ENCODE measurements around the gene SMARCB1. TPM values are rescaled to one million over a fixed set of nuclear protein-coding genes. Genes with fewer than 3 reads are reported as not detected.

Gene SMARCB1
- total RNA-seq, 1 experiment from 2014 or later, result 115 TPM

GRCh38 chr22:23834406-23834792, 47.6 kb downstream of the SMARCB1 start:
- Mint-ChIP-seq H3K4me1 (ENCODE audit: insufficient read depth, unreplicated experiment) (peaks cover 5% of the 10 kb centered on the region), H3K4me3 (ENCODE audit: unreplicated experiment) (no peak overlapping the region), H3K27ac (ENCODE audit: low read depth, unreplicated experiment) (no peak overlapping the region), H3K9me3 (ENCODE audit: unreplicated experiment) (no peaks in the 10 kb centered on the region), H3K36me3 (ENCODE audit: insufficient read depth, unreplicated experiment) (peaks cover 52% of the 10 kb centered on the region), H3K27me3 (ENCODE audit: insufficient read depth, unreplicated experiment) (no peaks in the 10 kb centered on the region)
- ChIA-PET POLR2A (interaction anchor here (0.6 to 1.4 kb wide), 3 partner anchors 11 to 22 kb away, joined by 3 read pairs; no protein-coding TSS in a partner anchor), CTCF (interaction anchor here (0.6 to 0.7 kb wide), 2 partner anchors 15 to 65 kb away, joined by 3 to 4 read pairs; no protein-coding TSS in a partner anchor)
- BruUV-seq (replicated peaks), result no TSS peak
- DNase-seq (ENCODE audit: unreplicated experiment), result no peak
- TF ChIP-seq CTCF (IDR thresholded peaks at IDR 0.05; ENCODE audit: unreplicated experiment), result no peak
- intact Hi-C loops (cut with micrococcal nuclease), result no loop called here

DNA sequence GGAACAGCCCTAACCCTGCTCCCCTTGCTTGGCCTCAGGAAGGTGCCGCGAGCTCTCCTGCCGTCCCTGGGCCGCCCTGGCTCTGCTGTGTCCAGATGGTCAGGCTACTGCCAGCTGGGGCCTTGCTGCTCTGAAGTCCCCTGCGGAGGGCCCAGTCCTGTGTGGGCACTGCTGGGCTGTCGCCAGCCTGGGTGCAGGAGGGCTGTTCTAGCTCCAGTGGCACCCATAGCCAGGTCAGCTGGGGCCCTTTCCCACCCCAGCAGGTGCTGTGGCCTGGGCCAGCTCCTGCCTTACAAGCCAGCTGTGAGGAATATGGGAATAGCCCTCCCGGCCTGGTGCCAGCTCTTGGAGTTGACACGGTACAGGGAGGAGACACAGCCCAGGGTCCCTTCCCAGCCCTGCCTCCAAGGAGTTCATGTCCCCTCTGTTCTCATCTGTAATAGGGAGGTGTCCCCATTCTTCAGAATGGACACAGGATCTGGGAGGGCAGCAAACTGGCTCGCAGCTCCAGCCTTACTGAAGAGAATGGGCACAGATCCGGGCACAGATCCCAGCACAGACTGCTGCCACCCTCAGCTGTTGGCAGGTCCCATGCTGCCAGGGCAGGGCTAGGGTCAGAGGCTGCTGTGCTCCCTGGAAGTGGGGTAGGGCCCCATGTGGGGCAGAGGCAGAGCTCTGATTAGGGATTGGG, 48.2 kb downstream of the SMARCB1 start:
- no peaks in the 10 kb centered on the region for H3K9me3 Mint-ChIP-seq (ENCODE audit: unreplicated experiment)
- peaks cover 47% of the 10 kb centered on the region for H3K36me3 Mint-ChIP-seq (ENCODE audit: insufficient read depth, unreplicated experiment)
- peaks cover 5% of the 10 kb centered on the region for H3K4me1 Mint-ChIP-seq (ENCODE audit: insufficient read depth, unreplicated experiment)
- no peaks in the 10 kb centered on the region for H3K27me3 Mint-ChIP-seq (ENCODE audit: insufficient read depth, unreplicated experiment)
- no peak for DNase-seq (ENCODE audit: unreplicated experiment)
- no peak overlapping the region for H3K27ac Mint-ChIP-seq (ENCODE audit: low read depth, unreplicated experiment)
- ChIA-PET CTCF (interaction anchor here (0.6 to 0.7 kb wide), 3 partner anchors 14 to 239 kb away, joined by 3 to 4 read pairs (median 3); no protein-coding TSS in a partner anchor), POLR2A (interaction anchor here (0.5 to 1.4 kb wide), 5 partner anchors 10 to 59 kb away, joined by 3 read pairs; no protein-coding TSS in a partner anchor)
- no peak for TF ChIP-seq CTCF (IDR thresholded peaks at IDR 0.05; ENCODE audit: unreplicated experiment)
- H3K4me3 Mint-ChIP-seq (ENCODE audit: unreplicated experiment), result no peak overlapping the region
- intact Hi-C loops (cut with micrococcal nuclease), result no loop called here
- no TSS peak for BruUV-seq (replicated peaks)

GRCh38 chr22:23835484-23836144, 48.8 kb downstream of the SMARCB1 start:
- POLR2A ChIA-PET, result interaction anchor here (0.5 to 1.4 kb wide), 4 partner anchors 9 to 114 kb away, joined by 3 read pairs; no protein-coding TSS in a partner anchor
- BruUV-seq (replicated peaks), result no TSS peak
- CTCF ChIA-PET, result interaction anchor here (0.6 to 0.9 kb wide), 2 partner anchors 11 to 240 kb away, joined by 3 read pairs; no protein-coding TSS in a partner anchor

More at GRCh38 chr22:23835484-23836144, 48.8 kb downstream of the SMARCB1 start:
- H3K36me3 Mint-ChIP-seq (ENCODE audit: insufficient read depth, unreplicated experiment), result peaks cover 41% of the 10 kb centered on the region
- no peak overlapping the region for H3K4me3 Mint-ChIP-seq (ENCODE audit: unreplicated experiment)
- DNase-seq (ENCODE audit: unreplicated experiment), result no peak
- no peaks in the 10 kb centered on the region for H3K27me3 Mint-ChIP-seq (ENCODE audit: insufficient read depth, unreplicated experiment)
- H3K27ac Mint-ChIP-seq (ENCODE audit: low read depth, unreplicated experiment), result no peak overlapping the region
- TF ChIP-seq CTCF (IDR thresholded peaks at IDR 0.05; ENCODE audit: unreplicated experiment), result no peak
- peaks cover 5% of the 10 kb centered on the region for H3K4me1 Mint-ChIP-seq (ENCODE audit: insufficient read depth, unreplicated experiment)
- intact Hi-C loops (cut with micrococcal nuclease), result no loop called here
- H3K9me3 Mint-ChIP-seq (ENCODE audit: unreplicated experiment), result no peaks in the 10 kb centered on the region

Measured in MCF 10A (cell line).